H1 (cell line): ENCODE results near the gene ARHGEF25. TPM values are rescaled to one million over a fixed set of nuclear protein-coding genes. Genes with fewer than 3 reads are reported as not detected.

ENCODE experiments used
- CHD2 ChIP-seq: IDR thresholded peaks from 2 replicates; pipeline ENCODE4 v1.6.1; 2012; ENCODE audit warnings: low read length, improper control_type of control experiment
- CHD7 ChIP-seq: fragments of 300-600 bp; sonication (generic); IDR thresholded peaks from 2 replicates; pipeline ENCODE4 v1.7.1; 2012; ENCODE audit warnings: low read length, moderate library complexity, mild to moderate bottlenecking, inconsistent platforms; ENCODE audit not compliant: insufficient replicate concordance
- CTCF ChIP-seq, 3 experiments: IDR thresholded peaks; 1 replicate in 2 of 3; 2 replicates in 1 of 3; pipeline versions ENCODE4 v1.5.1 to v1.6.1; 2011; ENCODE audit warnings: low read length in 3 of 3, mild to moderate bottlenecking in 3 of 3, inconsistent platforms in 2 of 3, low read depth in 1 of 3, moderate library complexity in 1 of 3; ENCODE audit not compliant: insufficient read depth in 1 of 3; ENCODE audit errors: control extremely low read depth in 1 of 3
- JUN ChIP-seq: IDR thresholded peaks from 2 replicates; pipeline ENCODE4 v1.6.1; 2011; ENCODE audit warnings: low read depth, mild to moderate bottlenecking, improper control_type of control experiment, low read length
- POLR2A ChIP-seq, 2 experiments: IDR thresholded peaks; 1 replicate in 1 of 2; 2 replicates in 1 of 2; pipeline ENCODE4 v1.6.1; 2011; ENCODE audit warnings: low read depth in 2 of 2, low read length in 2 of 2, mild to moderate bottlenecking in 2 of 2; ENCODE audit errors: control extremely low read depth in 1 of 2
- RAD21 ChIP-seq, 2 experiments: IDR thresholded peaks in 1 of 2; conservative IDR thresholded peaks in 1 of 2; 2 replicates each; pipeline ENCODE4 v1.6.1; 2011; ENCODE audit warnings: low read depth in 2 of 2, low read length in 2 of 2, improper control_type of control experiment in 1 of 2, inconsistent platforms in 1 of 2, mild to moderate bottlenecking in 1 of 2, moderate library complexity in 1 of 2
- TAF1 ChIP-seq: IDR thresholded peaks from 2 replicates; pipeline ENCODE4 v1.6.1; 2011; ENCODE audit warnings: mild to moderate bottlenecking, low read depth, low read length
- TEAD4 ChIP-seq: IDR thresholded peaks from 2 replicates; pipeline ENCODE4 v1.6.1; 2012; ENCODE audit warnings: low read depth, low read length, inconsistent platforms, mixed read lengths
- polyA plus RNA-seq, 7 experiments: library from polyadenylated mRNA; depleted of rRNA in 3 of 7; stranded (reverse) in 5 of 7; unstranded in 2 of 7; fragments of >200 nt in 5 of 7; fragments of 200-250 nt in 2 of 7; gene quantifications; 1 replicate in 5 of 7; 2 replicates in 1 of 7; 4 replicates in 1 of 7; pipeline versions ENCODE4 v1.2.1 to v1.2.3, GENCODE V29; 2011 to 2013; ENCODE audit warnings: missing spikeins in 2 of 7, mixed read lengths in 2 of 7
- total RNA-seq: library from RNA; stranded (reverse); fragmentation: NEBNext Ultra II Directional; extraction: Animal tissue kit (Norgen Biotek cat#: 25700); gene quantifications from 2 replicates; pipeline ENCODE4 v1.2.1, GENCODE V29; 2021

ARHGEF25 gene
- total and polyA plus RNA-seq, 2 of the 8 experiments (the other 6 are each of a cell fraction or from before 2014, with no cell fraction given), result 5.9 to 8.8 TPM

DNA sequence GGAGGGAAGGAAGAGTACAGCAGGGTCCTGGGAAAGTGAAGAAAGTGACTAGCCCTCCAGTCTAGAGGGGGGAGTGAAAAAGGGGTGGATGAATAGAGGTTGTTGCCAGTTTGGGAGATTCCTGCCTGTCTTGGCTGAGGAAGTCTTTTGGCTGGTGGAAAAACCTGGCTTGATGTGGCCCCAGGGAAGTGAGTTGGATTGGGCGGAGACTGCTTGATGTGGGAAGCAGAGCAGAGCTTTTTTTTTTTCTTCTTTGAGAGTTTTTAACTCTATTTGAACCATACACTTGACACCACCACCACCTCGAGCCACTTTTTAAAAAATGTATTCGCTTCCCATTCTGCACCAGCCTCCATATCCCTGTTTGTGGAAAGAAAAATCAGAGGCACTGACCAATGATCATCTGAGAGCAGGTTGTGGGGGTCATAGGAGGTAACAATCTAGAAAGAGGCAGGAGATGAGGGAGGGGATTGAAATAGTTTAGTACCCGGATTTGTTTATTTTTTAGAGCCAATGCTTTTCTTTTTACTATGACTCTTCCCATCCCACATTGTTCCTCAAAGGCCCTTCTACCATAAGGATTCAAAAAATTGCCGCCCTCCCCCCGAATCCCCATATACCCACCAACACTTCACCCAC, 7.3 kb upstream of the ARHGEF25 start (continued):
- TF ChIP-seq CHD7 (no peak), TAF1 (no peak), CHD2 (no peak), TEAD4 (no peak), RAD21 (IDR thresholded peaks at IDR 0.05 in 1 of 2, conservative IDR thresholded peaks at IDR 0.05 in 1 of 2; ENCODE audit: low read depth in 2 of 2, low read length in 2 of 2) (no peak), CTCF (IDR thresholded peaks at IDR 0.05; ENCODE audit: control extremely low read depth in 1 of 3, insufficient read depth in 1 of 3, low read depth in 1 of 3, low read length in 3 of 3) (no peak), JUN (no peak), POLR2A (IDR thresholded peaks at IDR 0.05; ENCODE audit: control extremely low read depth in 1 of 2, low read depth in 2 of 2, low read length in 2 of 2) (no peak)
